Stimulated activated CD4-positive, alpha-beta T cell treated with anti-CD3 and anti-CD28 coated beads, Interleukin-1b, Interleukin-23, amount 100 ng/mL, for 48 hours (primary cell): Measurements from ENCODE around the gene UQCRH.
"Not testable (repeated sequence)": the region's sequence is repeated elsewhere in the genome, so short reads cannot be mapped to it uniquely, and the experiment has no call there.

Source experiments
- DNase-seq: peaks from one replicate; pipeline ENCODE4 v3.0.0-alpha.2; 2020

The UQCRH gene

GRCh38 chr1:46337409-46337808 lies 33.9 kb downstream of the UQCRH start:
- not testable (repeated sequence) for DNase-seq

- DNase-seq = peak; percentile 88
Observed at GRCh38 chr1:46340404-46341221, 37.1 kb downstream of the UQCRH start, which contains the start of gene NSUN4. TSS of gene NSUN4 (plus strand) at chr1:46340807. CDS start at chr1:46340827, 20 bp downstream.

- DNase-seq = no peak
Observed at GRCh38 chr1:46341222-46342083, 38.0 kb downstream of the UQCRH start.

- DNase-seq = no peak
Observed at GRCh38 chr1:46342084-46342656, 38.7 kb downstream of the UQCRH start.

GRCh38 chr1:46342677-46343350 lies 39.3 kb downstream of the UQCRH start:
- no peak for DNase-seq

- no peak for DNase-seq
Observed at GRCh38 chr1:46343351-46343695, 39.8 kb downstream of the UQCRH start.

- no peak for DNase-seq
Observed at GRCh38 chr1:46343705-46344104, 40.2 kb downstream of the UQCRH start.

- no peak for DNase-seq
Observed at GRCh38 chr1:46344481-46344880, 41.0 kb downstream of the UQCRH start.

GRCh38 chr1:46345281-46345680 lies 41.8 kb downstream of the UQCRH start:
- DNase-seq = no peak

- no peak for DNase-seq
Observed at GRCh38 chr1:46352363-46352762, 48.9 kb downstream of the UQCRH start.

- DNase-seq = not testable (repeated sequence)
Observed at GRCh38 chr1:46355920-46356319, 52.4 kb downstream of the UQCRH start.

- DNase-seq = no peak
Observed at GRCh38 chr1:46362158-46362557, 58.7 kb downstream of the UQCRH start.

- no peak for DNase-seq
Observed at GRCh38 chr1:46363121-46363520, 59.6 kb downstream of the UQCRH start.

- DNase-seq = no peak
Observed at GRCh38 chr1:46364612-46365011, 61.1 kb downstream of the UQCRH start.

- DNase-seq = not testable (repeated sequence)
Observed at GRCh38 chr1:46365796-46366195, 62.3 kb downstream of the UQCRH start.
